HG03103 (cell line): ENCODE measurements around the gene OR2V1.

ENCODE experiments used
- ATAC-seq: cut with Tn5 transposase; IDR thresholded peaks from one replicate; pipeline ENCODE4 v1.9.1; 2021; ENCODE audit warnings: low read depth; ENCODE audit not compliant: unreplicated experiment

Gene OR2V1

DNA sequence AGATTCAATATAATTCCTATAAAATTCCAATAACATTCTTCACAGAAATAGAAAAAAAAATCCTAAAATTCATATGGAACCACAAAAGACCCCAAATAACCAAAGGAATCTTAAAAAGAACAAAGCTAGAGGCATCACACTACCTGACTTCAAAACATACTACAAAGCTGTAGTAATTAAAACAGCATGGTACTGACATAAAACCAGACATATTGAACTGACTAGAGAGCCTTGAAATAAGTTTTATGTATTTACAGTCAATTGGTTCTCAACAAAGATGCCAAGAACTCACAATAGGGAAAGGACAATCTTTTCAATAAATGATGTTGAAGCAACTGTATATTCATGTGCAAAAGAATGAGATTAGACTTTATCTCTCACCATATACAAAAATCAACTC lies 54.0 kb downstream of the OR2V1 start:
- no peak for ATAC-seq
